ENCODE data around the gene KRI1. TPM values are rescaled to one million over a fixed set of nuclear protein-coding genes. Genes with fewer than 3 reads are reported as not detected.
"Not testable (repeated sequence)": the region's sequence is repeated elsewhere in the genome, so short reads cannot be mapped to it uniquely, and the experiment has no call there.

Gene KRI1
- total RNA-seq, 2 donors from 2014 or later = 33.9 to 43.7 TPM

- Mint-ChIP-seq H3K27me3 (peaks cover 33% of the 10 kb centered on the region), H3K27ac (no peak overlapping the region), H3K36me3 (ENCODE audit: low read depth) (no peaks in the 10 kb centered on the region), H3K4me3 (no peak overlapping the region), H3K4me1 (no peaks in the 10 kb centered on the region)
- ATAC-seq (no peak), DNase-seq (no peak)
- no peaks in the 10 kb centered on the region for H3K9me3 ChIP-seq (ENCODE audit: control insufficient read depth, low read length, poor library complexity, severe bottlenecking)
These were observed 30.2 kb downstream of the KRI1 start for GRCh38 chr19:10535613-10536012.

GRCh38 chr19:10533646-10534386 lies 32.0 kb downstream of the KRI1 start:
- DNase-seq (no peak), ATAC-seq (no peak)
- Mint-ChIP-seq H3K36me3 (ENCODE audit: low read depth) (no peaks in the 10 kb centered on the region), H3K27ac (no peak overlapping the region), H3K4me3 (no peak overlapping the region), H3K4me1 (no peaks in the 10 kb centered on the region), H3K27me3 (peaks cover 20% of the 10 kb centered on the region)
- H3K9me3 ChIP-seq (ENCODE audit: control insufficient read depth, low read length, poor library complexity, severe bottlenecking) = no peaks in the 10 kb centered on the region

GRCh38 chr19:10532457-10532856 lies 33.4 kb downstream of the KRI1 start:
- no peak for DNase-seq
- H3K27me3 Mint-ChIP-seq = peaks cover 8% of the 10 kb centered on the region
- H3K4me1 Mint-ChIP-seq = no peaks in the 10 kb centered on the region
- no peaks in the 10 kb centered on the region for H3K9me3 ChIP-seq (ENCODE audit: control insufficient read depth, low read length, poor library complexity, severe bottlenecking)
- no peak overlapping the region for H3K4me3 Mint-ChIP-seq
- peaks cover 2% of the 10 kb centered on the region for H3K36me3 Mint-ChIP-seq (ENCODE audit: low read depth)
- H3K27ac Mint-ChIP-seq = no peak overlapping the region
- ATAC-seq = no peak

- H3K4me3 Mint-ChIP-seq, H3K4me1 Mint-ChIP-seq: not testable (repeated sequence)
These were observed 38.9 kb downstream of the KRI1 start for GRCh38 chr19:10526887-10527286.

GRCh38 chr19:10525636-10526035 lies 40.2 kb downstream of the KRI1 start:
- no peaks in the 10 kb centered on the region for H3K27me3 Mint-ChIP-seq
- peaks cover 2% of the 10 kb centered on the region for H3K36me3 Mint-ChIP-seq (ENCODE audit: low read depth)
- peaks cover 2% of the 10 kb centered on the region for H3K4me1 Mint-ChIP-seq
- ATAC-seq (no peak), DNase-seq (no peak)
- H3K9me3 ChIP-seq (ENCODE audit: control insufficient read depth, low read length, poor library complexity, severe bottlenecking) = no peaks in the 10 kb centered on the region
- no peak overlapping the region for H3K4me3 Mint-ChIP-seq
- no peak overlapping the region for H3K27ac Mint-ChIP-seq

More at GRCh38 chr19:10526887-10527286, 38.9 kb downstream of the KRI1 start:
- not testable (repeated sequence) for H3K36me3 Mint-ChIP-seq (ENCODE audit: low read depth); ATAC-seq; DNase-seq; H3K27me3 Mint-ChIP-seq; H3K9me3 ChIP-seq (ENCODE audit: control insufficient read depth, low read length, poor library complexity, severe bottlenecking); H3K27ac Mint-ChIP-seq

GRCh38 chr19:10523135-10523636 lies 42.6 kb downstream of the KRI1 start:
- DNase-seq = no peak
- ATAC-seq = no peak
- H3K27ac Mint-ChIP-seq = no peak overlapping the region
- peaks cover 7% of the 10 kb centered on the region for H3K36me3 Mint-ChIP-seq (ENCODE audit: low read depth)
- peaks cover 20% of the 10 kb centered on the region for H3K27me3 Mint-ChIP-seq
- no peak overlapping the region for H3K4me3 Mint-ChIP-seq
- H3K4me1 Mint-ChIP-seq = peaks cover 15% of the 10 kb centered on the region
- no peaks in the 10 kb centered on the region for H3K9me3 ChIP-seq (ENCODE audit: control insufficient read depth, low read length, poor library complexity, severe bottlenecking)

GRCh38 chr19:10521461-10522171 lies 44.2 kb downstream of the KRI1 start:
- Mint-ChIP-seq H3K27ac (no peak overlapping the region), H3K36me3 (ENCODE audit: low read depth) (peaks cover 10% of the 10 kb centered on the region), H3K4me3 (no peak overlapping the region), H3K4me1 (peaks cover 22% of the 10 kb centered on the region), H3K27me3 (peaks cover 29% of the 10 kb centered on the region)
- no peak for DNase-seq
- no peak for ATAC-seq
- H3K9me3 ChIP-seq (ENCODE audit: control insufficient read depth, low read length, poor library complexity, severe bottlenecking) = no peaks in the 10 kb centered on the region

- H3K4me1 Mint-ChIP-seq = peaks cover 28% of the 10 kb centered on the region
- H3K27ac Mint-ChIP-seq = no peak overlapping the region
- H3K4me3 Mint-ChIP-seq = no peak overlapping the region
- no peak for ATAC-seq
- no peak for DNase-seq
- peaks cover 37% of the 10 kb centered on the region for H3K27me3 Mint-ChIP-seq
- no peaks in the 10 kb centered on the region for H3K9me3 ChIP-seq (ENCODE audit: control insufficient read depth, low read length, poor library complexity, severe bottlenecking)
- peaks cover 13% of the 10 kb centered on the region for H3K36me3 Mint-ChIP-seq (ENCODE audit: low read depth)
These were observed 45.0 kb downstream of the KRI1 start for GRCh38 chr19:10520652-10521318.

GRCh38 chr19:10519421-10519820 lies 46.4 kb downstream of the KRI1 start:
- H3K9me3 ChIP-seq (ENCODE audit: control insufficient read depth, low read length, poor library complexity, severe bottlenecking) = no peaks in the 10 kb centered on the region
- peak overlapping the region; percentile 80 for H3K4me3 Mint-ChIP-seq
- H3K27me3 Mint-ChIP-seq = peaks cover 51% of the 10 kb centered on the region
- H3K36me3 Mint-ChIP-seq (ENCODE audit: low read depth) = peaks cover 15% of the 10 kb centered on the region
- H3K4me1 Mint-ChIP-seq = peaks cover 28% of the 10 kb centered on the region
- ATAC-seq (no peak), DNase-seq (no peak)
- H3K27ac Mint-ChIP-seq = no peak overlapping the region

GRCh38 chr19:10518444-10519361 lies 47.1 kb downstream of the KRI1 start:
- Mint-ChIP-seq H3K27ac (no peak overlapping the region), H3K4me1 (peaks cover 30% of the 10 kb centered on the region), H3K4me3 (peak overlapping the region; percentile 80), H3K27me3 (peaks cover 53% of the 10 kb centered on the region), H3K36me3 (ENCODE audit: low read depth) (peaks cover 15% of the 10 kb centered on the region)
- ATAC-seq (no peak), DNase-seq (no peak)
- no peaks in the 10 kb centered on the region for H3K9me3 ChIP-seq (ENCODE audit: control insufficient read depth, low read length, poor library complexity, severe bottlenecking)

GRCh38 chr19:10517760-10518443 lies 47.9 kb downstream of the KRI1 start:
- Mint-ChIP-seq H3K36me3 (ENCODE audit: low read depth) (peaks cover 19% of the 10 kb centered on the region), H3K27me3 (peaks cover 61% of the 10 kb centered on the region), H3K4me3 (peak overlapping the region; percentile 80), H3K4me1 (peaks cover 32% of the 10 kb centered on the region), H3K27ac (no peak overlapping the region)
- DNase-seq (no peak), ATAC-seq (peak; percentile 36)
- no peaks in the 10 kb centered on the region for H3K9me3 ChIP-seq (ENCODE audit: control insufficient read depth, low read length, poor library complexity, severe bottlenecking)

- no peak for DNase-seq
These were observed 48.5 kb downstream of the KRI1 start, which contains the start of gene S1PR5 for GRCh38 chr19:10517361-10517759. Gene S1PR5, minus strand, starts transcription at chr19:10517447. Its CDS starts 2,436 bp downstream, at chr19:10515011.

More at GRCh38 chr19:10517361-10517759, 48.5 kb downstream of the KRI1 start, which contains the start of gene S1PR5:
- Mint-ChIP-seq H3K27me3 (peaks cover 64% of the 10 kb centered on the region), H3K36me3 (ENCODE audit: low read depth) (peaks cover 19% of the 10 kb centered on the region), H3K27ac (no peak within 1 kb of the TSS), H3K4me3 (peak within 1 kb of the TSS; percentile 88), H3K4me1 (peaks cover 32% of the 10 kb centered on the region)
- peak; percentile 18 for ATAC-seq
- H3K9me3 ChIP-seq (ENCODE audit: control insufficient read depth, low read length, poor library complexity, severe bottlenecking) = no peaks in the 10 kb centered on the region

Measured in T-helper 17 cell (primary cell).